ENCODE results near the gene WDR37. TPM values are rescaled to one million over a fixed set of nuclear protein-coding genes. Genes with fewer than 3 reads are reported as not detected.

Gene WDR37
- total RNA-seq, 1 experiment from 2014 or later, result 13.3 TPM

DNA sequence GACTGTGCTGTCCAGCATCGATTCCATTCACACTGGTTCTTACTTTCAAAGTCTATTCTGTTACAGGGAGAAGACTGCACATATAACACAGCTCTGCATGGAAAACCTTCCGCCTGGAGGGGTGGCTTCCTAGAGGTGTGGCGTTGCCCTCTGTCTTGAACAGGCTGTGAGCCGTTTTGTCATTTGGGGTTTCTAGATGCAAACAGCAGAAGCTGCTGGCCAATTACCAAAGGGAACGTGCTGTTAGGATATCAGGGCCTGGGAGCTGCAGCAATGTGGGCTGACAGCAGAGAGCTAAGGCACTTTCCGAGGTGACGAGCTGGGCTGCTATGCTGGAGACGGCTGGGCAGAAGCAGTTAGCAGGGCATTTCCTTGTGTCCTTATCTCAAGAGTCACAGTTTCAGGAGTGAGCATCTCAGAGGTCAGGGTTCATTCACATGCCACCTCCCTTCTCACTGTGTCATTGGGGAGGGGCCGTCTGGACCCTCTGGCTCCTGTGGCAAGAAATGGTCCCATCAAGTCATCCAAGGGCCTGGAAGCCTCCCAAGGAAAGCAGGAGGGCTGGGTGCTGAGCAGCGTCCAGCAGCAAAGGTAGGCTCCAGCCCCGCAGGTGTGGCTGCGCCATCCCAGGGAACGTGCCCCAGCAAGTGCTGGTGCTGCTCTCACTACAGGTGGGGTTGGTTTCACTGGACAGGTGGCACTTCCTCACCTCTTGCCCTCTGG, 106.5 kb downstream of the WDR37 start:
- H3K4me2 ChIP-seq (ENCODE audit: low read depth, low read length, poor library complexity, severe bottlenecking), result no peak overlapping the region
- no peaks in the 10 kb centered on the region for H3K9me3 ChIP-seq (ENCODE audit: low read length)
- no peak overlapping the region for H2AFZ ChIP-seq (ENCODE audit: low read length)
- no peaks in the 10 kb centered on the region for H4K20me1 ChIP-seq (ENCODE audit: insufficient read depth, low read depth, low read length)
- DNase-seq, result no peak
- H3K4me1 ChIP-seq (ENCODE audit: low read length), result peaks cover 12% of the 10 kb centered on the region
- H3K27ac ChIP-seq (ENCODE audit: low read length), result no peak overlapping the region
- H3K27me3 ChIP-seq (ENCODE audit: low read length), result no peaks in the 10 kb centered on the region
- no peak overlapping the region for H3K9ac ChIP-seq (ENCODE audit: low read length)
- no peaks in the 10 kb centered on the region for H3K79me2 ChIP-seq (ENCODE audit: low read length)
- H3K9me2 ChIP-seq (replicated peaks; ENCODE audit: insufficient read depth, low read length), result no peaks in the 10 kb centered on the region
- H3K4me3 ChIP-seq (ENCODE audit: low read length), result no peak overlapping the region
- H3K36me3 ChIP-seq (ENCODE audit: insufficient read depth, low read length), result no peaks in the 10 kb centered on the region

GRCh38 chr10:1163204-1163660, 107.0 kb downstream of the WDR37 start:
- H3K9ac ChIP-seq (ENCODE audit: low read length), result no peak overlapping the region
- DNase-seq, result no peak
- no peak overlapping the region for H3K4me3 ChIP-seq (ENCODE audit: low read length)
- H3K9me3 ChIP-seq (ENCODE audit: low read length), result no peaks in the 10 kb centered on the region
- H3K9me2 ChIP-seq (replicated peaks; ENCODE audit: insufficient read depth, low read length), result no peaks in the 10 kb centered on the region
- H3K27me3 ChIP-seq (ENCODE audit: low read length), result no peaks in the 10 kb centered on the region
- no peak overlapping the region for H2AFZ ChIP-seq (ENCODE audit: low read length)
- no peak overlapping the region for H3K4me2 ChIP-seq (ENCODE audit: low read depth, low read length, poor library complexity, severe bottlenecking)
- H3K4me1 ChIP-seq (ENCODE audit: low read length), result peaks cover 12% of the 10 kb centered on the region
- H3K36me3 ChIP-seq (ENCODE audit: insufficient read depth, low read length), result no peaks in the 10 kb centered on the region
- no peaks in the 10 kb centered on the region for H3K79me2 ChIP-seq (ENCODE audit: low read length)
- no peak overlapping the region for H3K27ac ChIP-seq (ENCODE audit: low read length)
- no peaks in the 10 kb centered on the region for H4K20me1 ChIP-seq (ENCODE audit: insufficient read depth, low read depth, low read length)

DNA sequence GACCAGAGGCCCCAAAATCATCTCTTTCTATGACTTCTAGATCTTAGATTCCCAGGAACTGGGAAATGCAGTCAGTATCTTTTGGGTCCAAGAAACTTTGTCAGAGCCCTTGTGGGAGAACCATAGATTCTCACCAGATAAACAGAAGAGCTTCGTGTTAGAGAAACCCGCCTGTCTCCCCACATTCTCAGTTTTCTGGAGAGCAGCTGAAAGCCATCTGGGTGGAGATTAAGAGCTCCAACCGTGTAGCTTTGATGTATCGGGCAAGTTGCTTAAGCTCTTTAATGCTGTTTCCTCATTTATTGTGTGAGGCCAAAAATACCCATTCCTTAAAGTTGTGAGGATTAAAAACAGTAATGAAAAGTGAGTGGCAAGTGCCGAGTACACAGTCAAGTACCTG, 107.6 kb downstream of the WDR37 start:
- H3K4me3 ChIP-seq (ENCODE audit: low read length), result no peak overlapping the region
- H3K36me3 ChIP-seq (ENCODE audit: insufficient read depth, low read length), result no peaks in the 10 kb centered on the region
- no peak overlapping the region for H3K27ac ChIP-seq (ENCODE audit: low read length)
- H3K9ac ChIP-seq (ENCODE audit: low read length), result no peak overlapping the region
- no peak overlapping the region for H2AFZ ChIP-seq (ENCODE audit: low read length)
- no peak for DNase-seq
- no peaks in the 10 kb centered on the region for H4K20me1 ChIP-seq (ENCODE audit: insufficient read depth, low read depth, low read length)
- H3K27me3 ChIP-seq (ENCODE audit: low read length), result no peaks in the 10 kb centered on the region
- no peaks in the 10 kb centered on the region for H3K9me3 ChIP-seq (ENCODE audit: low read length)
- H3K4me2 ChIP-seq (ENCODE audit: low read depth, low read length, poor library complexity, severe bottlenecking), result no peak overlapping the region
- H3K4me1 ChIP-seq (ENCODE audit: low read length), result peaks cover 12% of the 10 kb centered on the region
- no peaks in the 10 kb centered on the region for H3K9me2 ChIP-seq (replicated peaks; ENCODE audit: insufficient read depth, low read length)
- no peaks in the 10 kb centered on the region for H3K79me2 ChIP-seq (ENCODE audit: low read length)

- no peaks in the 10 kb centered on the region for H4K20me1 ChIP-seq (ENCODE audit: insufficient read depth, low read depth, low read length)
- no peak overlapping the region for H3K4me2 ChIP-seq (ENCODE audit: low read depth, low read length, poor library complexity, severe bottlenecking)
- no peaks in the 10 kb centered on the region for H3K9me3 ChIP-seq (ENCODE audit: low read length)
- DNase-seq, result no peak
- H3K9ac ChIP-seq (ENCODE audit: low read length), result no peak overlapping the region
- H3K27me3 ChIP-seq (ENCODE audit: low read length), result no peaks in the 10 kb centered on the region
- H3K36me3 ChIP-seq (ENCODE audit: insufficient read depth, low read length), result no peaks in the 10 kb centered on the region
- H2AFZ ChIP-seq (ENCODE audit: low read length), result no peak overlapping the region
- H3K4me3 ChIP-seq (ENCODE audit: low read length), result no peak overlapping the region
- H3K79me2 ChIP-seq (ENCODE audit: low read length), result no peaks in the 10 kb centered on the region
- H3K4me1 ChIP-seq (ENCODE audit: low read length), result peaks cover 6% of the 10 kb centered on the region
- H3K27ac ChIP-seq (ENCODE audit: low read length), result no peak overlapping the region
- H3K9me2 ChIP-seq (replicated peaks; ENCODE audit: insufficient read depth, low read length), result no peaks in the 10 kb centered on the region
These were observed 110.1 kb downstream of the WDR37 start for GRCh38 chr10:1166101-1166827.

- H3K9me3 ChIP-seq (ENCODE audit: low read length), result no peaks in the 10 kb centered on the region
- no peak overlapping the region for H3K4me2 ChIP-seq (ENCODE audit: low read depth, low read length, poor library complexity, severe bottlenecking)
- peaks cover under 1% of the 10 kb centered on the region; the same call in 1 of the 2 replicates for H3K4me1 ChIP-seq (ENCODE audit: low read length)
- no peak overlapping the region for H2AFZ ChIP-seq (ENCODE audit: low read length)
- no peaks in the 10 kb centered on the region for H4K20me1 ChIP-seq (ENCODE audit: insufficient read depth, low read depth, low read length)
- H3K4me3 ChIP-seq (ENCODE audit: low read length), result no peak overlapping the region
- H3K27me3 ChIP-seq (ENCODE audit: low read length), result no peaks in the 10 kb centered on the region
- no peak overlapping the region for H3K27ac ChIP-seq (ENCODE audit: low read length)
- no peaks in the 10 kb centered on the region for H3K36me3 ChIP-seq (ENCODE audit: insufficient read depth, low read length)
- H3K9ac ChIP-seq (ENCODE audit: low read length), result no peak overlapping the region
- DNase-seq, result no peak
- no peaks in the 10 kb centered on the region for H3K9me2 ChIP-seq (replicated peaks; ENCODE audit: insufficient read depth, low read length)
- no peaks in the 10 kb centered on the region for H3K79me2 ChIP-seq (ENCODE audit: low read length)
These were observed 110.7 kb downstream of the WDR37 start for GRCh38 chr10:1166828-1167275.

DNA sequence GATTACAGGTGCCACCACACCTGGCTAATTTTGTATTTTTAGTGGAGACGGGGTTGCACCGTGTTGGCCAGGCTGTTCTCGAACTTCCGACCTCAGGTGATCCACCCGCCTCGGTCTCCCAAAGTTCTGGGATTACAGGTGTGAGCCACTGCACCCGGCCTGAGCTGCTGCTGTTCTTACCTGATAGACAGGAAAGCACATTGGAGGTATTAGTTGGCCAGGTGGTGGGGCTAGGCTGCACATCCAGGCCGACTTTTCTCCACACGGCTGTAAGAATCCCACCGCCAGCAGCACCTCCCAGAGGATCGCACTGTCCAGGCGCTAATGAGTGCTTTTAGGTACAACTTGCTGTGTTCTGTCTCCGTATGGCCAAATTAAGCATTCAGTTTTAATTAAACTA, 112.6 kb downstream of the WDR37 start:
- no peak for DNase-seq
- Histone ChIP-seq H2AFZ (ENCODE audit: low read length) (no peak overlapping the region), H3K4me3 (ENCODE audit: low read length) (no peak overlapping the region), H3K79me2 (ENCODE audit: low read length) (no peaks in the 10 kb centered on the region), H3K9ac (ENCODE audit: low read length) (no peak overlapping the region), H3K4me1 (ENCODE audit: low read length) (no peaks in the 10 kb centered on the region; the same call in 1 of the 2 replicates), H3K27me3 (ENCODE audit: low read length) (no peaks in the 10 kb centered on the region), H3K4me2 (ENCODE audit: low read depth, low read length, poor library complexity, severe bottlenecking) (no peak overlapping the region), H3K36me3 (ENCODE audit: insufficient read depth, low read length) (no peaks in the 10 kb centered on the region), H4K20me1 (ENCODE audit: insufficient read depth, low read depth, low read length) (no peaks in the 10 kb centered on the region), H3K27ac (ENCODE audit: low read length) (no peak overlapping the region), H3K9me2 (replicated peaks; ENCODE audit: insufficient read depth, low read length) (no peaks in the 10 kb centered on the region), H3K9me3 (ENCODE audit: low read length) (no peaks in the 10 kb centered on the region)

DNA sequence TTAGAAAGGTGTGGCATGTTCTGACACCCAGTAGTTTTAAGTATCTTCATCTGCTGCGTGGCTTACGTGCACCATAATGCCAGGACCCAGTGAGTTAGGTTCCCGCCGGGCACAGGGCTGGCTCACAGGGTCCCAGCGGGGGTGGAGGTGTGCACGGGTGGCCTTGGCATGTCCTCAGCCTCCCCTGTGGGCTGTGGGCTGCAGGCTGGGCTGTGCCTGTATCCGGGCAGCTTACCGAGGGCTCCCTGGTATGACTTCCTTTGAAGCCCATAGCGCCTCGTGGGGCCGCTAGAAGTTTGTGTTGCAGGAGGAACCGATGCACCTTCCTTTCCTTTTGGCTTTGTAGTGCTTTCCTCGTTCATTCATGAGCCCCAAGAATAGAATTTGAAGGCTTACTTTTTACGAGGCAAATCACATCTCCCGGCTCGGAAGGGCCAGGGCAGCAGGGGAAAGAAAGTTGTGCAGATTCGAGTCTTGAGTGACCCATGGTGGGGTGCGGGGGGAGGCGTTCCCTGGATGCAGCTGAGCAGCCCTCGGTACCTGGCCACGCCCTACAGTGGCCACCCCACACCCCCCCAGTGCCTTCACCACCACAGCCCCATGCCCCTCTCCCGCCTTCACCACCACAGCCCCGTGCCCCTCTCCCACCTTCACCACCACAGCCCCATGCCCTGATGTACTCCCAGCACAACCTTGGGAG, 113.2 kb downstream of the WDR37 start:
- H3K79me2 ChIP-seq (ENCODE audit: low read length), result no peaks in the 10 kb centered on the region
- no peak for DNase-seq
- H2AFZ ChIP-seq (ENCODE audit: low read length), result no peak overlapping the region
- H3K9me3 ChIP-seq (ENCODE audit: low read length), result no peaks in the 10 kb centered on the region
- no peak overlapping the region for H3K4me2 ChIP-seq (ENCODE audit: low read depth, low read length, poor library complexity, severe bottlenecking)
- H3K27me3 ChIP-seq (ENCODE audit: low read length), result no peaks in the 10 kb centered on the region
- H3K4me1 ChIP-seq (ENCODE audit: low read length), result peaks cover under 1% of the 10 kb centered on the region; the same call in 1 of the 2 replicates
- H4K20me1 ChIP-seq (ENCODE audit: insufficient read depth, low read depth, low read length), result no peaks in the 10 kb centered on the region
- H3K36me3 ChIP-seq (ENCODE audit: insufficient read depth, low read length), result no peaks in the 10 kb centered on the region
- no peak overlapping the region for H3K9ac ChIP-seq (ENCODE audit: low read length)
- H3K9me2 ChIP-seq (replicated peaks; ENCODE audit: insufficient read depth, low read length), result no peaks in the 10 kb centered on the region
- H3K4me3 ChIP-seq (ENCODE audit: low read length), result no peak overlapping the region
- no peak overlapping the region for H3K27ac ChIP-seq (ENCODE audit: low read length)
